BLaER1 (cell line): ENCODE measurements around the gene FLRT2.

Experiments
- H3K27ac ChIP-seq: shearing (Covaris generic); formaldehyde crosslinking; 2 replicates; pipeline ENCODE4 v1.8.1; 2022
- H3K27me3 ChIP-seq: shearing (Covaris generic); formaldehyde crosslinking; 2 replicates; pipeline ENCODE4 v1.8.1; 2022
- H3K36me3 ChIP-seq: shearing (Covaris generic); formaldehyde crosslinking; 2 replicates; pipeline ENCODE4 v1.8.1; 2022
- H3K4me1 ChIP-seq: shearing (Covaris generic); formaldehyde crosslinking; 2 replicates; pipeline ENCODE4 v1.8.1; 2022
- H3K4me2 ChIP-seq: shearing (Covaris generic); formaldehyde crosslinking; 2 replicates; pipeline ENCODE4 v1.8.1; 2022
- H3K4me3 ChIP-seq: shearing (Covaris generic); formaldehyde crosslinking; 2 replicates; pipeline ENCODE4 v1.8.1; 2022
- H3K9ac ChIP-seq: shearing (Covaris generic); formaldehyde crosslinking; 2 replicates; pipeline ENCODE4 v1.8.1; 2022
- H3K9me3 ChIP-seq: shearing (Covaris generic); formaldehyde crosslinking; 2 replicates; pipeline ENCODE4 v1.8.1; 2022
- H4K20me1 ChIP-seq: shearing (Covaris generic); formaldehyde crosslinking; 2 replicates; pipeline ENCODE4 v1.8.1; 2022
- Cebpa-rat ChIP-seq: shearing (Covaris generic); IDR thresholded peaks from 2 replicates; pipeline ENCODE4 v1.8.1; 2022

The FLRT2 gene

GRCh38 chr14:85556267-85556666 lies 26.3 kb downstream of the FLRT2 start:
- no peaks in the 10 kb centered on the region for H3K36me3 ChIP-seq
- H3K4me2 ChIP-seq: no peak overlapping the region
- no peaks in the 10 kb centered on the region for H3K27me3 ChIP-seq
- no peak for TF ChIP-seq Cebpa-rat
- peaks cover 6% of the 10 kb centered on the region; the same call in 1 of the 2 replicates for H3K9me3 ChIP-seq
- H3K27ac ChIP-seq: no peak overlapping the region
- H3K9ac ChIP-seq: no peak overlapping the region
- H3K4me1 ChIP-seq: no peaks in the 10 kb centered on the region
- no peaks in the 10 kb centered on the region for H4K20me1 ChIP-seq
- H3K4me3 ChIP-seq: no peak overlapping the region

DNA sequence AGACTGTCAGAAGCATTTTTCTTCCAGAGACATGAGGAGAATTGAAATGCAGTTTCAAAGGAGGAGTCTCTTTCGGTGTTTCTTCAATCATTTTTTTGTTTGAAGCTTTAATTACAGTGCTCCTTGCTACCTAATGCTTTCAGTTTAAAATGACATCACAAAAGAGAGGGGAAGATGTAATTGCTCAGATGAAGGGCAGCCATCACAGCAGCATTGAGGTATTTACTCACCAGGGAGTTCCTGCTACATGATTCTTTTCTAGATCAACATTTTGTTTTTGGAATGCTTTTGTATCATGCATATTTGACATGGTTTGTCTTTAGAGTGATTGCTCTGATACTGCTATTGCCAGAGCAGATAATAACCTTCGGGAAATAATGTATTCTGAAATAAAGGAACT lies 28.6 kb downstream of the FLRT2 start:
- Histone ChIP-seq H3K27me3 (no peaks in the 10 kb centered on the region), H4K20me1 (no peaks in the 10 kb centered on the region), H3K9ac (no peak overlapping the region), H3K36me3 (no peaks in the 10 kb centered on the region), H3K4me3 (no peak overlapping the region), H3K4me2 (no peak overlapping the region), H3K4me1 (no peaks in the 10 kb centered on the region), H3K27ac (no peak overlapping the region), H3K9me3 (peaks cover 6% of the 10 kb centered on the region; the same call in 1 of the 2 replicates)
- TF ChIP-seq Cebpa-rat: no peak

GRCh38 chr14:85562630-85563029 lies 32.7 kb downstream of the FLRT2 start:
- Histone ChIP-seq H3K36me3 (no peaks in the 10 kb centered on the region), H4K20me1 (no peaks in the 10 kb centered on the region), H3K27me3 (no peaks in the 10 kb centered on the region), H3K27ac (no peak overlapping the region), H3K4me3 (no peak overlapping the region), H3K4me2 (no peak overlapping the region), H3K9ac (no peak overlapping the region), H3K9me3 (no peaks in the 10 kb centered on the region), H3K4me1 (no peaks in the 10 kb centered on the region)
- no peak for TF ChIP-seq Cebpa-rat

- Histone ChIP-seq H4K20me1 (no peaks in the 10 kb centered on the region), H3K27ac (no peak overlapping the region), H3K36me3 (no peaks in the 10 kb centered on the region), H3K4me2 (no peak overlapping the region), H3K9me3 (no peaks in the 10 kb centered on the region), H3K27me3 (no peaks in the 10 kb centered on the region), H3K4me3 (no peak overlapping the region), H3K9ac (no peak overlapping the region), H3K4me1 (no peaks in the 10 kb centered on the region)
- no peak for TF ChIP-seq Cebpa-rat
Observed at GRCh38 chr14:85564841-85565527, 35.0 kb downstream of the FLRT2 start.

- H3K4me3 ChIP-seq: no peak overlapping the region
- H3K27ac ChIP-seq: no peak overlapping the region
- no peaks in the 10 kb centered on the region for H3K36me3 ChIP-seq
- H3K4me1 ChIP-seq: no peaks in the 10 kb centered on the region
- no peaks in the 10 kb centered on the region for H3K9me3 ChIP-seq
- H3K27me3 ChIP-seq: no peaks in the 10 kb centered on the region
- no peaks in the 10 kb centered on the region for H4K20me1 ChIP-seq
- no peak overlapping the region for H3K9ac ChIP-seq
- no peak overlapping the region for H3K4me2 ChIP-seq
- TF ChIP-seq Cebpa-rat: no peak
Observed at GRCh38 chr14:85565862-85566296, 35.9 kb downstream of the FLRT2 start.

- Histone ChIP-seq H3K36me3 (no peaks in the 10 kb centered on the region), H3K4me2 (no peak overlapping the region), H3K9ac (no peak overlapping the region), H3K4me1 (no peaks in the 10 kb centered on the region), H3K4me3 (no peak overlapping the region), H3K27me3 (no peaks in the 10 kb centered on the region), H3K27ac (no peak overlapping the region), H3K9me3 (no peaks in the 10 kb centered on the region), H4K20me1 (no peaks in the 10 kb centered on the region)
- TF ChIP-seq Cebpa-rat: no peak
Observed at GRCh38 chr14:85566603-85567002, 36.7 kb downstream of the FLRT2 start.

- Histone ChIP-seq H3K27me3 (no peaks in the 10 kb centered on the region), H3K4me2 (no peak overlapping the region), H4K20me1 (no peaks in the 10 kb centered on the region), H3K36me3 (no peaks in the 10 kb centered on the region), H3K9ac (no peak overlapping the region), H3K9me3 (no peaks in the 10 kb centered on the region), H3K4me1 (peaks cover 35% of the 10 kb centered on the region), H3K27ac (no peak overlapping the region), H3K4me3 (no peak overlapping the region)
- no peak for TF ChIP-seq Cebpa-rat
Observed at GRCh38 chr14:85572011-85572410, 42.1 kb downstream of the FLRT2 start.

GRCh38 chr14:85572845-85573244 lies 42.9 kb downstream of the FLRT2 start:
- Histone ChIP-seq H3K9ac (no peak overlapping the region), H3K9me3 (no peaks in the 10 kb centered on the region), H3K4me1 (peaks cover 43% of the 10 kb centered on the region), H4K20me1 (no peaks in the 10 kb centered on the region), H3K36me3 (no peaks in the 10 kb centered on the region), H3K4me2 (no peak overlapping the region), H3K27ac (no peak overlapping the region), H3K4me3 (no peak overlapping the region), H3K27me3 (no peaks in the 10 kb centered on the region)
- no peak for TF ChIP-seq Cebpa-rat

DNA sequence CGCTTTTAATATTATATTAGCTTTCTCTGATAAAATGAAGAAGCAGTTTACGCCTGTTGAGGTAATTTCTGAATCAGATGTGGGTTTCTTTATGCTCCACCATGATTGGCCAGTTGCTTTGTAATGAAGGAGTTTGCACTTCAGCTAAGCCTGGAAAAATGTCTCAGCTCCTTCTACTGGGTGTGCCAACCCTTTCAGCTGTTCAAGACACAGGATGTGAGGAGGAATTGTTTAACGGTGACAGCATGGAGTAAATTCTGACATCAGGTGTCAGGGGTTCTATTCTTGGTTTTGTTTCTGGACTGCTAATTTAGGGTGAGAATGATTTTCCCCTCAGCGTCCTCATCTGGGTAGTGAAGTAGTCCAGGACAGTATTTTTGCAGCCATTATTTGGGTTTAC lies 43.5 kb downstream of the FLRT2 start:
- Histone ChIP-seq H3K4me3 (no peak overlapping the region), H3K9ac (no peak overlapping the region), H3K4me1 (peaks cover 43% of the 10 kb centered on the region), H3K36me3 (no peaks in the 10 kb centered on the region), H3K27ac (no peak overlapping the region), H4K20me1 (no peaks in the 10 kb centered on the region), H3K4me2 (peak overlapping the region; percentile 44), H3K9me3 (no peaks in the 10 kb centered on the region), H3K27me3 (no peaks in the 10 kb centered on the region)
- TF ChIP-seq Cebpa-rat: no peak

DNA sequence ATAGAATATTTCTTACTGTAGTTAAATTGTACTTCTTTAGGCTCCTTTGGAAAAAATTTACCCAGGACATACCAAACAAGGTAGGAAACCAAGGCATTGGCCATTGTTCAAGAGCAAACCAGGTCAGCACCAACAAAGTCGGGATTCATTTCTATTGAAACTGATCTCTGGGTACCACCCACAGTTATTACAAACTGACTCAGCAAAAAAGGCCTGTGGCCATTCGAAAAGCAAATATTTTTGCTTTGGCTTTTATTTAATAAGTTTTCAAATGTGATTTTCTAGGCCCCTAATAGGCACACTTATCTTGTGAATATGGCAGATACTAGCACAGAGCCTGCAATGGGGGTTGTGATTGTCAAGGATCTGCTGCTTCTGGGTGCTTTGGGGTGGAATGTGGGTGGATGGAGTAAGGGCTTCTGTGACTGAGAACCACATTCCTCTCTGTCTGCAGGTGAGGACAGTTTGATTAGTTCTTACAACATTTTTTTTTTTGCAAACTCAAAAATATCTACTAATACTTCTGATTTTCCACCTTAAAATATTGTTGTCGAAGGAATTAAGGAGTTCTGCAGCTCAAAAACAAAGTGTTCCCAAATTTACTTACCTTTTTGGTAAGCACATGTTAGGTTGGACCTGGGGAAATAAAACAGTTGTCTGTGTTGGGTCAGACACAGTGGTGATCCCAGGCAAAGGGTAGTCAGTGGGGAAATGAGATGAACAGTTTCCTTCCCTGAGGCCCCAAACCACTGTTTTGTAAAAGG lies 45.1 kb downstream of the FLRT2 start:
- Histone ChIP-seq H3K4me1 (peaks cover 43% of the 10 kb centered on the region), H3K27ac (no peak overlapping the region), H4K20me1 (no peaks in the 10 kb centered on the region), H3K4me2 (peak overlapping the region; percentile 45; the same call in 1 of the 2 replicates), H3K9ac (no peak overlapping the region), H3K9me3 (no peaks in the 10 kb centered on the region), H3K27me3 (no peaks in the 10 kb centered on the region), H3K4me3 (no peak overlapping the region), H3K36me3 (no peaks in the 10 kb centered on the region)
- TF ChIP-seq Cebpa-rat: no peak
